WTC11 (cell line): ENCODE results near the gene WBP1L. TPM values are rescaled to one million over a fixed set of nuclear protein-coding genes. Genes with fewer than 3 reads are reported as not detected.

Source experiments
- ATAC-seq: fragments of 200-7000 bp; cut with Tn5 transposase; 2 replicates; pipeline ENCODE4 v1.10.0; 2021; ENCODE audit warnings: mild to moderate bottlenecking, moderate library complexity
- CTCF ChIA-PET: fragments of 300-600 bp; sonication (Branson Sonifier 250); formaldehyde crosslinking; loops from one replicate; lab custom pipeline; 2021; ENCODE audit warnings: antibody characterized with exemption; lab: Charles Lee
- POLR2A ChIA-PET: fragments of 350-600 bp; sonication (Branson Sonifier 250); formaldehyde crosslinking; loops from one replicate; lab custom pipeline; 2021; ENCODE audit warnings: antibody characterized with exemption; lab: Charles Lee
- DNase-seq: peaks from one replicate; pipeline ENCODE4 v3.0.0; 2021; ENCODE audit warnings: low spot score
- H3K27ac Mint-ChIP-seq: 2 replicates; pipeline ENCODE4 v1.8.0; 2021; ENCODE audit warnings: mixed read lengths
- H3K27me3 Mint-ChIP-seq: 2 replicates; pipeline ENCODE4 v1.8.0; 2021; ENCODE audit warnings: low read depth, mild to moderate bottlenecking, moderate library complexity, mixed read lengths
- H3K36me3 Mint-ChIP-seq: 2 replicates; pipeline ENCODE4 v1.8.0; 2021; ENCODE audit warnings: mixed read lengths
- H3K4me1 Mint-ChIP-seq: 2 replicates; pipeline ENCODE4 v1.8.0; 2022; ENCODE audit warnings: mixed read lengths
- H3K4me3 Mint-ChIP-seq: 2 replicates; pipeline ENCODE4 v1.8.0; 2021; ENCODE audit warnings: mild to moderate bottlenecking, moderate library complexity, mixed read lengths
- H3K9me3 Mint-ChIP-seq: 2 replicates; pipeline ENCODE4 v1.8.0; 2021; ENCODE audit warnings: mixed read lengths
- AFF4 ChIP-seq: sonication (generic); formaldehyde crosslinking; IDR thresholded peaks from 2 replicates; pipeline ENCODE4 v1.8.1; 2023; ENCODE audit warnings: mild to moderate bottlenecking, missing genetic modification reagents, borderline replicate concordance
- ATF1 ChIP-seq: sonication (generic); formaldehyde crosslinking; IDR thresholded peaks from 2 replicates; pipeline ENCODE4 v1.8.1; 2023; ENCODE audit warnings: mild to moderate bottlenecking, moderate library complexity, missing genetic modification reagents
- CBFB ChIP-seq: sonication (generic); formaldehyde crosslinking; IDR thresholded peaks from 2 replicates; pipeline ENCODE4 v1.8.1; 2022; ENCODE audit warnings: mild to moderate bottlenecking, low read depth, missing genetic modification reagents
- CREB1 ChIP-seq: sonication (generic); formaldehyde crosslinking; IDR thresholded peaks from 2 replicates; pipeline ENCODE4 v1.8.0; 2023; ENCODE audit warnings: mild to moderate bottlenecking, missing genetic modification reagents
- CTCF ChIP-seq: fragments of 200-600 bp; IDR thresholded peaks from 2 replicates; pipeline ENCODE4 v1.8.0; 2022; ENCODE audit warnings: antibody characterized with exemption
- E2F1 ChIP-seq: sonication (generic); formaldehyde crosslinking; IDR thresholded peaks from 2 replicates; pipeline ENCODE4 v1.8.0; 2022; ENCODE audit warnings: mild to moderate bottlenecking, missing genetic modification reagents
- EMX1 ChIP-seq: fragments of 250-450 bp; sonication (Bioruptor Pico); IDR thresholded peaks from 2 replicates; pipeline ENCODE4 v1.8.0; 2021; ENCODE audit warnings: mild to moderate bottlenecking
- FOXJ3 ChIP-seq: sonication (generic); formaldehyde crosslinking; IDR thresholded peaks from 2 replicates; pipeline ENCODE4 v1.9.0; 2021; ENCODE audit warnings: missing genetic modification reagents, mild to moderate bottlenecking, borderline replicate concordance
- FOXK1 ChIP-seq: sonication (generic); formaldehyde crosslinking; IDR thresholded peaks from 2 replicates; pipeline ENCODE4 v1.8.0; 2022; ENCODE audit warnings: mild to moderate bottlenecking, moderate library complexity, missing genetic modification reagents
- IRF1 ChIP-seq: sonication (generic); formaldehyde crosslinking; IDR thresholded peaks from 2 replicates; pipeline ENCODE4 v1.8.0; 2023; ENCODE audit warnings: missing genetic modification reagents
- NFATC4 ChIP-seq: fragments of 250-450 bp; sonication (Bioruptor Pico); IDR thresholded peaks from 2 replicates; pipeline ENCODE4 v1.9.0; 2021; ENCODE audit warnings: mild to moderate bottlenecking
- NR1H2 ChIP-seq: sonication (generic); formaldehyde crosslinking; IDR thresholded peaks from 2 replicates; pipeline ENCODE4 v1.9.0; 2021; ENCODE audit warnings: mild to moderate bottlenecking, moderate library complexity, missing genetic modification reagents
- NR2C2 ChIP-seq: sonication (generic); formaldehyde crosslinking; IDR thresholded peaks from 2 replicates; pipeline ENCODE4 v1.8.0; 2022; ENCODE audit warnings: mild to moderate bottlenecking, missing genetic modification reagents
- SMAD4 ChIP-seq: sonication (generic); formaldehyde crosslinking; IDR thresholded peaks from 2 replicates; pipeline ENCODE4 v1.8.0; 2022; ENCODE audit warnings: mild to moderate bottlenecking, missing genetic modification reagents
- SP1 ChIP-seq: sonication (generic); formaldehyde crosslinking; conservative IDR thresholded peaks from 2 replicates; pipeline ENCODE4 v1.8.1; 2022; ENCODE audit warnings: missing genetic modification reagents
- TEAD4 ChIP-seq: sonication (generic); formaldehyde crosslinking; IDR thresholded peaks from 2 replicates; pipeline ENCODE4 v1.8.0; 2022; ENCODE audit warnings: mild to moderate bottlenecking, missing genetic modification reagents
- TP53 ChIP-seq: sonication (generic); formaldehyde crosslinking; IDR thresholded peaks from 2 replicates; pipeline ENCODE4 v1.8.1; 2023; ENCODE audit warnings: mild to moderate bottlenecking, missing genetic modification reagents
- ZNF121 ChIP-seq: sonication (generic); formaldehyde crosslinking; IDR thresholded peaks from 2 replicates; pipeline ENCODE4 v1.8.0; 2023; ENCODE audit warnings: missing genetic modification reagents
- ZNF263 ChIP-seq: sonication (generic); formaldehyde crosslinking; IDR thresholded peaks from 2 replicates; pipeline ENCODE4 v1.8.1; 2022; ENCODE audit warnings: low read depth, mild to moderate bottlenecking, moderate library complexity, missing genetic modification reagents
- ZNF317 ChIP-seq: sonication (generic); formaldehyde crosslinking; IDR thresholded peaks from 2 replicates; pipeline ENCODE4 v1.8.1; 2023; ENCODE audit warnings: low read depth, mild to moderate bottlenecking, moderate library complexity, missing genetic modification reagents, borderline replicate concordance
- ZNF396 ChIP-seq: fragments of 250-450 bp; sonication (Bioruptor Pico); IDR thresholded peaks from 2 replicates; pipeline ENCODE4 v1.8.0; 2021; ENCODE audit warnings: mild to moderate bottlenecking, moderate library complexity, borderline replicate concordance
- ZNF512 ChIP-seq: sonication (generic); formaldehyde crosslinking; IDR thresholded peaks from 2 replicates; pipeline ENCODE4 v1.8.1; 2022; ENCODE audit warnings: missing genetic modification reagents, borderline replicate concordance
- total RNA-seq: library from RNA; stranded (reverse); gene quantifications from 3 replicates; pipeline ENCODE4 v1.2.3, GENCODE V29; 2021

The WBP1L gene
- total RNA-seq, 1 experiment from 2014 or later = 26.8 TPM

- TF ChIP-seq NR1H2 (CRISPR knock-in tag) (no peak), ATF1 (CRISPR knock-in tag) (no peak), ZNF317 (no peak), ZNF263 (CRISPR knock-in tag) (no peak), EMX1 (no peak), CREB1 (CRISPR knock-in tag) (no peak), AFF4 (CRISPR knock-in tag) (no peak), NFATC4 (CRISPR knock-in tag) (no peak), IRF1 (CRISPR knock-in tag) (no peak), ZNF121 (CRISPR knock-in tag) (no peak), TEAD4 (CRISPR knock-in tag) (no peak), CBFB (no peak), FOXJ3 (CRISPR knock-in tag) (no peak), ZNF512 (CRISPR knock-in tag) (no peak), NR2C2 (CRISPR knock-in tag) (no peak)
- TF ChIP-seq, all 79 proteins: peak for 0
These were observed 68.6 kb downstream of the WBP1L start (continued) for GRCh38 chr10:102812231-102812876.

- Mint-ChIP-seq H3K27me3 (no peaks in the 10 kb centered on the region), H3K36me3 (peaks cover 6% of the 10 kb centered on the region; the same call in 1 of the 2 replicates), H3K4me3 (no peak overlapping the region), H3K9me3 (no peaks in the 10 kb centered on the region), H3K4me1 (peaks cover 29% of the 10 kb centered on the region), H3K27ac (no peak overlapping the region)
- DNase-seq (no peak), ATAC-seq (no peak)
- CTCF ChIA-PET = interaction anchor here (1.4 kb wide), 1 partner anchor 60 kb away, joined by 3 read pairs; no protein-coding TSS in a partner anchor
- POLR2A ChIA-PET = interaction anchor here (0.7 kb wide), 1 partner anchor 649 kb away, joined by 3 read pairs; no protein-coding TSS in a partner anchor
- no peak for TF ChIP-seq EMX1
- no peak for TF ChIP-seq CTCF
- TF ChIP-seq IRF1 (CRISPR knock-in tag) = no peak
- no peak for TF ChIP-seq ZNF396
- TF ChIP-seq SP1 (CRISPR knock-in tag) = no peak
- TF ChIP-seq FOXK1 (CRISPR knock-in tag) = no peak
- TF ChIP-seq TP53 (CRISPR knock-in tag) = no peak
- TF ChIP-seq SMAD4 (CRISPR knock-in tag) = no peak
- no peak for TF ChIP-seq E2F1
These were observed 69.3 kb downstream of the WBP1L start for GRCh38 chr10:102813017-102813541.
